Mucosa of stomach (tissue), 1 donor: Measurements from ENCODE around the gene HSD17B8.
A peak's percentile ranks its signal among the peaks of the same experiment; 100 is the strongest.

Experiments used
- H3K27me3 ChIP-seq: one replicate; pipeline ENCODE4 v1.7.0; 2013; ENCODE audit warnings: mild to moderate bottlenecking, low read length; ENCODE audit not compliant: control insufficient read depth, insufficient read depth
- H3K36me3 ChIP-seq: one replicate; pipeline ENCODE4 v1.7.0; 2013; ENCODE audit warnings: low read length; ENCODE audit not compliant: control insufficient read depth, insufficient read depth
- H3K4me1 ChIP-seq: one replicate; pipeline ENCODE4 v1.7.0; 2013; ENCODE audit warnings: mild to moderate bottlenecking, low read length; ENCODE audit not compliant: control insufficient read depth, insufficient read depth
- H3K4me3 ChIP-seq: one replicate; pipeline ENCODE4 v1.7.0; 2013; ENCODE audit warnings: low read length
- H3K9ac ChIP-seq: one replicate; pipeline ENCODE4 v1.7.0; 2013; ENCODE audit warnings: mild to moderate bottlenecking, low read length, moderate library complexity
- H3K9me3 ChIP-seq: one replicate; pipeline ENCODE4 v1.7.0; 2013; ENCODE audit warnings: mild to moderate bottlenecking, low read length, moderate library complexity; ENCODE audit not compliant: control insufficient read depth
- donor health status: Pancreatic carcinoma.

HSD17B8 gene

DNA sequence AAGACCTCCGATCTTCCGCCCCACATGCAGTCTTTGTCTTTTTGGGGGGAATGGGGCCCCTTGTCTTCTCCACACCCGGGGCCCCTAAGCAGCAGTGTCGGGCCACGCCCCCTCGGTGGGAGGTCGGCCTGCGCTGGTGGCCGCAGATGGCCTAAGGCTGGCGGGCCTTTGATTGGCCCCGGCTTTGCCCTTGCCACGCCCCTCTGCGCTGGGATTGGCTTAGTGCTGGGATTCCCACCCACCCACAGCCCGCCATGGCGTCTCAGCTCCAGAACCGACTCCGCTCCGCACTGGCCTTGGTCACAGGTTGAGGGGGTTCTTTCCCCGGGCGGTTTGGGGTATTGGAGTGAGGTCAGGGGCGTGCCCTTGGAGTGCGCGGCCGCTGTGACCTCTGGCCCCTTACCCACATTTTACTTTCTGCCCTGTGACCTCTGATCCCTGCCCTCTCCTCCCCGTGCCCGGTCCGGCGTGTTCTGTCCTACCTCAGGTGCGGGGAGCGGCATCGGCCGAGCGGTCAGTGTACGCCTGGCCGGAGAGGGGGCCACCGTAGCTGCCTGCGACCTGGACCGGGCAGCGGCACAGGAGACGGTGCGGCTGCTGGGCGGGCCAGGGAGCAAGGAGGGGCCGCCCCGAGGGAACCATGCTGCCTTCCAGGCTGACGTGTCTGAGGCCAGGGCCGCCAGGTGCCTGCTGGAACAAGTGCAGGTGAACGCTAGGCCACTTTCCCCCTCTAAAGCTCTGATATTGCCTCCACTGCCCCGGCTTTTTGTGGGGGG is at the start of gene HSD17B8:
Gene HSD17B8, plus strand, starts transcription at position 241 of the 776 bp plus-strand sequence. Its CDS starts 14 bp downstream, at position 255.
- Histone ChIP-seq H3K9ac (peak within 1 kb of the TSS; percentile 55), H3K4me1 (peaks cover 45% of the 10 kb centered on the region), H3K36me3 (peaks cover 19% of the 10 kb centered on the region), H3K4me3 (peak within 1 kb of the TSS; percentile 35), H3K9me3 (no peaks in the 10 kb centered on the region), H3K27me3 (no peaks in the 10 kb centered on the region)

GRCh38 chr6:33156561-33156960 is 47.9 kb upstream of the HSD17B8 start:
- Histone ChIP-seq H3K9ac (no peak overlapping the region), H3K4me1 (peaks cover 10% of the 10 kb centered on the region), H3K4me3 (no peak overlapping the region), H3K9me3 (no peaks in the 10 kb centered on the region), H3K36me3 (no peaks in the 10 kb centered on the region), H3K27me3 (no peaks in the 10 kb centered on the region)

- peaks cover 14% of the 10 kb centered on the region for H3K4me1 ChIP-seq
- no peak overlapping the region for H3K9ac ChIP-seq
- H3K36me3 ChIP-seq = no peaks in the 10 kb centered on the region
- H3K4me3 ChIP-seq = no peak overlapping the region
- H3K27me3 ChIP-seq = peaks cover 2% of the 10 kb centered on the region
- H3K9me3 ChIP-seq = no peaks in the 10 kb centered on the region
Observed at GRCh38 chr6:33156964-33157363, 47.5 kb upstream of the HSD17B8 start.

GRCh38 chr6:33160096-33160495 is 44.4 kb upstream of the HSD17B8 start:
- Histone ChIP-seq H3K36me3 (no peaks in the 10 kb centered on the region), H3K9me3 (no peaks in the 10 kb centered on the region), H3K9ac (no peak overlapping the region), H3K4me3 (no peak overlapping the region), H3K4me1 (peaks cover 17% of the 10 kb centered on the region), H3K27me3 (peaks cover 7% of the 10 kb centered on the region)

GRCh38 chr6:33160728-33161344 is 43.6 kb upstream of the HSD17B8 start:
- peak overlapping the region; percentile 49 for H3K4me3 ChIP-seq
- H3K9me3 ChIP-seq = no peaks in the 10 kb centered on the region
- peaks cover 7% of the 10 kb centered on the region for H3K27me3 ChIP-seq
- H3K4me1 ChIP-seq = peaks cover 17% of the 10 kb centered on the region
- no peak overlapping the region for H3K9ac ChIP-seq
- no peaks in the 10 kb centered on the region for H3K36me3 ChIP-seq

DNA sequence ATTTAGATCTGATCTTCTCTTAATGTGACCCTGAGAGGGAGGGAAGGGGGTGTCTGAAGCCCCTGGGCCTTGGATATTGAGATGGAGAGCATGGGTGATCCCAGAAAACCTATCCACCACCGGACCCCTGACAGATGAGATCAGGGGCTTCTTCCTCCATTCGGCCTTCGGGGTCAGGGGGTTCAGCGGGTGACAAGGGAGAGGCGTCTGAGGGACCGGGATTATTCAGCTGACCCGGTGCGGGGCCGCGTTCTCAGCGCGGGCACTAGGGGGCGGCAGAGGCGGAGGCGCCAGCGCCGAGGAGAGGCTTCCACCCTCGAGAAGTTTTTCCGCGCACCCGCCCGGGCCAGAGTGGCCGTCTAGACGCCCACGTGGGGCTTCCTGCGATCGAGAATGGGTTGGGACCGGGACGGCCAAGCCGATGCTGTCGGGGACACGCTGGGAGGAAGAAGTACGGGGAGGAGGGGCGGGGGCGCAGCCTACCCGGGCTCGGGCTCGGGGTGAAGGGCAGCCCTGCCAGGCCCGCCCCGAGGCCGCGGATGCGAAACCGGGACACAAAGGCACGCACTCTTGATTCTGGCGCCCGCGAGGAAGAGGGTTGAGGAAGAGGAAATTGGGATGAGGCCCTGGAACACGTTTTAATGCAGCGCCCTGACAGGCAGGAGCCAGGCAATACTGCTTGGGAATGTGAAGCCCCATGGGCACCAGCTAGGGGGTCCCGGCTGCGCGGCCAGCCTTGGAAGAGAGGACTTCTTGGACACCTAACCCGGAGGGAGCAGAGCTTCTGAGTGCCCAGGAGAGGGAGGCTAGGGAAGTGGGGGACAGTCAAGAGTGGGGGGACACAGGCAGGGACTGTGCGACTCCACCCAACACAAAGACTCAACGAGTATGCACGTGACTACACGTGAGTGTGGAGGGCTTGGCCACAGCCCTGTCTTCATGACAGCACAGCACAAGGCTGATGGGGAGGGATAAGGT is 42.8 kb upstream of the HSD17B8 start:
- H3K9ac ChIP-seq = peak overlapping the region; percentile 69
- H3K9me3 ChIP-seq = no peaks in the 10 kb centered on the region
- H3K4me3 ChIP-seq = peak overlapping the region; percentile 49
- no peaks in the 10 kb centered on the region for H3K36me3 ChIP-seq
- H3K27me3 ChIP-seq = peaks cover 7% of the 10 kb centered on the region
- peaks cover 17% of the 10 kb centered on the region for H3K4me1 ChIP-seq

GRCh38 chr6:33163540-33163939 is 40.9 kb upstream of the HSD17B8 start:
- H3K4me1 ChIP-seq = peaks cover 17% of the 10 kb centered on the region
- no peaks in the 10 kb centered on the region for H3K9me3 ChIP-seq
- peaks cover 7% of the 10 kb centered on the region for H3K27me3 ChIP-seq
- H3K36me3 ChIP-seq = no peaks in the 10 kb centered on the region
- no peak overlapping the region for H3K9ac ChIP-seq
- no peak overlapping the region for H3K4me3 ChIP-seq

DNA sequence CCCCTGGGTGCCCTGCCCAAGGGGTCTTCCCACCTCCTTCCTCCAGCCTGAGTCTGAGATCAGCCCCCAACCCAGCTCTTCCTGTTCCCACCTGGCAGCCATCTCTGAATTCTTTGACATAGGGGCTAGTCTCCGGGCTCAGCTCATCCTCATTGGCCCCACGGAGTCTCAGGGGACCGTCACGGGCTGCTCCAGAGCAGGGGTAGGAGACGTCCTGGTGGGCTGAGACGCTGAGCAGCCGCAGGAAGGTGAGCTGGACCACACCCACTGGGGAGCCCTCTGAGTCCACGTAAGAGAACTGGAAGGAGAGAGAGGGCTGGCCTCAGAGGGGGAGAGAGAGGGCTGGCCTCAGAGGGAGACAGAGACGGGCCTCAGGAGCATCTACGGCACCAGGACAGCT is 40.3 kb upstream of the HSD17B8 start:
- Histone ChIP-seq H3K9ac (no peak overlapping the region), H3K27me3 (peaks cover 7% of the 10 kb centered on the region), H3K4me3 (no peak overlapping the region), H3K9me3 (no peaks in the 10 kb centered on the region), H3K36me3 (no peaks in the 10 kb centered on the region), H3K4me1 (peaks cover 17% of the 10 kb centered on the region)

DNA sequence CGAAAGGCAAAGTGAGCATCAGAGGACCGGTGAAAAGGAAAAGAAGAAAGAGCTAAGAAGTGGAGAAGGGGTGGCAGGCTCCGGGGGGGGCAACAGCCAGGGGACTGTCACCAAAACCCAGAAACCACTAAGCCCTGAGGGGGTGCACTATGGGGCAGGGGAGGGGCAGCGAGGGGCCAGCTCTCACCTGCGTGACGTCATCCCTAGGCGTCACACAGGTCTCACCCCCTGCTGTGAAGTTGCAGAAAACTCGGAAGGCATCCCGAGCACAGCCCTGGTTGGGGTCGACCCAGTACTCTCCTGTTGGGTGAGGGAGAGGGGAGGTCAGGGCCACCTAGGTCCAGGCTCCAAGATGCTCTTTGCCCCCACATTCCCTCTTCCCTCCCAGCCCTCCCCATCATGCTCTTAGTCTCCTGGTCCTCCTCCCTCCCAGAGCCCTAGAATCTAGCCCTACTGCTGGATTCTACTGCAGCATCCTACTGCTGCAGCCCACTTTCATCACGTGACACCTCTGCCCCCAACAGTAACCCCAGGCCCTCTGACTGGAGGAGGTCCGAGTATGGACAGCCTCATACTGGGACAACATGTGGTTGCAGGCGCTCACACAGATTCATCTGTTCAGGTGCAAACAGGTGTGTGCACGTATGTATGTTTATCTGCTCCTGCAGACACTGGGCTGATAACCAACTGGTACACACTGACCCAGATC is 39.6 kb upstream of the HSD17B8 start:
- Histone ChIP-seq H3K36me3 (no peaks in the 10 kb centered on the region), H3K27me3 (peaks cover 7% of the 10 kb centered on the region), H3K4me3 (no peak overlapping the region), H3K9me3 (no peaks in the 10 kb centered on the region), H3K4me1 (peaks cover 17% of the 10 kb centered on the region), H3K9ac (no peak overlapping the region)

DNA sequence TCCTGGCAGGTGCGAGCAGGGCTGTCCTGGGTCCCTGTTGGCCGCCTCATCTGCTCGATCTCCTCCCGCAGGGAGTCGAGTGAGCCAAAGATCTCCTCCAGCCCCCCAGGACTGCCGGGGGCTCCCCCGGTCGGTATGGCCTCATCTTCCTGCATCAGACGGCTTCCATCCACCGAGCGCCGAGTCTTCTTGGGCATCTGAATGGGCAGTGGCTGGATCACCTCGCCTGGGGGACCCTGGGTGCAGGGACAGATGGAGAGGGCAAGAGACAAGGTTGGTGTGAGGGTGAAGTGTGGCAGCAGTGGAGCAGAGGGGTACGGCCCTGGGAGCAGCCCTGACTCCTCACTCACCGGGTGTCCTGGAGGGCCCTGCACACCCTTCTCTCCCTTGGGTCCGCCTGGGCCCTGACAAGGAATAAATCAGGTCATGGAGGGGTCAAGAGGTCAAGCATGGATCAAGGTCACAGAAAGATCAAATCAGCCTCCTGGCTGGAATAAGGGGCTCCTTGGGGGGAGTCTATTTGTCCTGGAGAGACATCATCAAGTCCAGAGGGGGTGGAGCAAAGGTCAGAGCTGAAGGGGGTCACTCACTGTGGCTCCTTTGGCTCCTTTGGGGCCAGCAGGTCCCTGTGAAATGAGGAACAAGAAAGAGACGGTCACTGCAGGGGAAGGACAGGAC is 38.7 kb upstream of the HSD17B8 start:
- Histone ChIP-seq H3K9ac (no peak overlapping the region), H3K27me3 (peaks cover 7% of the 10 kb centered on the region), H3K4me3 (no peak overlapping the region), H3K9me3 (no peaks in the 10 kb centered on the region), H3K36me3 (no peaks in the 10 kb centered on the region), H3K4me1 (peaks cover 15% of the 10 kb centered on the region)

GRCh38 chr6:33166363-33166762 is 38.1 kb upstream of the HSD17B8 start:
- no peaks in the 10 kb centered on the region for H3K9me3 ChIP-seq
- peaks cover 10% of the 10 kb centered on the region for H3K27me3 ChIP-seq
- no peak overlapping the region for H3K4me3 ChIP-seq
- H3K36me3 ChIP-seq = no peaks in the 10 kb centered on the region
- peaks cover 8% of the 10 kb centered on the region for H3K4me1 ChIP-seq
- no peak overlapping the region for H3K9ac ChIP-seq
